IgD-negative memory B cell (primary cell): Measurements from ENCODE around the gene SCIN. TPM values are rescaled to one million over a fixed set of nuclear protein-coding genes. Genes with fewer than 3 reads are reported as not detected.

ENCODE experiments used
- H3K27ac Mint-ChIP-seq, 3 donors: one replicate each; pipeline ENCODE4 v1.8.0; 2020 to 2022; ENCODE audit warnings: mild to moderate bottlenecking in 3 of 3, mixed read lengths in 3 of 3, moderate library complexity in 1 of 3
- H3K27me3 Mint-ChIP-seq: one replicate; pipeline ENCODE4 v1.8.0; 2021; ENCODE audit warnings: mixed read lengths
- H3K36me3 Mint-ChIP-seq: one replicate; pipeline ENCODE4 v1.8.0; 2020; ENCODE audit warnings: mild to moderate bottlenecking, mixed read lengths
- H3K4me1 Mint-ChIP-seq, 3 donors: one replicate each; pipeline ENCODE4 v1.8.0; 2020 to 2022; ENCODE audit warnings: mixed read lengths in 3 of 3, mild to moderate bottlenecking in 1 of 3
- H3K4me3 Mint-ChIP-seq, 4 donors: one replicate each; pipeline ENCODE4 v1.8.0; 2020 to 2022; ENCODE audit warnings: mild to moderate bottlenecking in 4 of 4, mixed read lengths in 4 of 4, moderate library complexity in 3 of 4
- H3K9me3 Mint-ChIP-seq, 3 donors: one replicate each; pipeline ENCODE4 v1.8.0; 2020 to 2021; ENCODE audit warnings: mixed read lengths in 3 of 3, mild to moderate bottlenecking in 1 of 3
- polyA plus RNA-seq: library from polyadenylated mRNA; unstranded; fragments of 300-500 nt; fragmentation: Illumina TruSeq; gene quantifications from one replicate; pipeline ENCODE4 v1.2.3, GENCODE V29; 2021

SCIN gene
- polyA plus RNA-seq, 1 donor from 2014 or later, result 1.6 TPM

DNA sequence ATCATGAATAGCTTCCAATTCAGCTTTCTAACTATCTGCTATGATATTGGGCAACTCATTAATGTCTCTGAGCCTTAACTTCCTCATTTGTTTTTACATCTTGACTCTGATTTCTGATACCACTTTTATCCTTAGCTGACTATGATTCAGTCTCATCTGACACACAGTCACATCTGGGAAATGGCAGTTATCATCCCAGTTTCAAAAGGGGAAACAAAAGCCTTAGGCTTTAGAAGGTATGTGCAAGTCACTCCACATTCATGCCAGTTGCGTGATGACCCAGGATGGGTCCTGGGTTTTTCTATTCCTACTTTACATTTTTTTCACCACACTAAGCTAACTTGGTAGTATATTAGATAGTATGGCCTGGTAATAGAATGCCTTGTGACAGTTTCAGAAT, 12.7 kb downstream of the SCIN start:
- Mint-ChIP-seq H3K27ac (no peak overlapping the region), H3K4me3 (no peak overlapping the region), H3K4me1 (peaks cover 5 to 9% (median 7%) of the 10 kb centered on the region in 3 donors), H3K27me3 (peaks cover 9% of the 10 kb centered on the region), H3K9me3 (no peaks in the 10 kb centered on the region), H3K36me3 (no peaks in the 10 kb centered on the region)

DNA sequence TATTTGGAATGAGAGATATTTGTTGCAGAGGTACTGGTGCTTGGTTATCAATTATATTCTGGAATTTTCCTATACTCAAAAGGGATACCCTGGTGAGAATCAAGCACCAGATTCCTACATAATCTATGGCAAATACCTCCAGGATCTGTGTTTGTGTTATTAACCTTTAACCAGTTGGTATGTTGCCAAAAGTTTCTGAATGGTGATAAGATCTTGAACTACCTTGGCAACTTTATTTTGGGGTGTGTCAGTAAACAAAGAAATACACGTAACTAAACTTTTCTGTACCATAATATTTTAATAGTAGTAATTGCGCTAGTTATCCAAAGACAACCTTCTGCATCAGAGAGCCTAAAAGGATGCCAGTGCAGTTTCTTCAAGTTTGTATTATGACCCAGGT, 13.4 kb downstream of the SCIN start:
- Mint-ChIP-seq H3K36me3 (no peaks in the 10 kb centered on the region), H3K27ac (no peak overlapping the region), H3K27me3 (peaks cover 7% of the 10 kb centered on the region), H3K4me1 (peaks cover 5 to 9% (median 7%) of the 10 kb centered on the region in 3 donors), H3K4me3 (no peak overlapping the region), H3K9me3 (no peaks in the 10 kb centered on the region)

DNA sequence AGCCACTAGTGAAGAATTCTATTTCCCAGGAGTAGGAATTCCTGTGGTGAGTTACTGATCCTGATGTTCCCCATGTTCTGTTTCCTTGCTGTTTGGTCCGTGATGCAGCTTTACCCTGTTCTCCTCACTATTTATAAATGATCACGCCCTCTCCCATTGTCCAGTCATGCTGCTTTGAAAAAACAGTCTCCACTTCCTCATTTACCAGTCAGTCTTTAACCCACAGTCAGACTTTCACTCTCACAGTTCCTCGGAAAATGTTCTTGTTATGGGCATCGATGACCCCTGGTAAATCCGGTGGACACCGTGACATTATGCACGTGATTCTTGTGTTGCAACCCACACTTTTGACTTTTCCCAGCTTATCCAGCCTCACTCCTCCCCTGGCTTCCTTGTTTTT, 14.4 kb downstream of the SCIN start:
- Mint-ChIP-seq H3K4me1 (peaks cover 5 to 9% (median 7%) of the 10 kb centered on the region in 3 donors), H3K36me3 (no peaks in the 10 kb centered on the region), H3K9me3 (no peaks in the 10 kb centered on the region), H3K27me3 (peaks cover 5% of the 10 kb centered on the region), H3K4me3 (peak overlapping the region in 1 of 4 donors; percentile 19), H3K27ac (no peak overlapping the region)

DNA sequence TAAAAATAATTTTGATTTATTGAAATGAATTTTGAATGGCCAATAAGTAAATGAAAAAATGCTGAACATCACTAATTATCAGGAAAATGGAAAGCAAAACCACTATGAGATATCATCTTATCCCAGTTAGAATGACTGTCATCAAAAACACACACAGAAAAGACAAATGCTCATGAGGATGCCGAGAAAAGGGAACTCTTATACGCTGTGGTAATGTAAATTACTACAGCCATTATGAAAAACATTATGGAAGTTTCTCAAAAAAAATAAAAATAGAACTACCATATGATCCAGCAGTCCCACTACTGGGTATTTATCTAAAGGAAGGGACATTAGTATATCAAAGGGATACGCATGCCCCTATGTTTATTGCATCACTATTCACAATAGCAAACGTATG, 15.8 kb downstream of the SCIN start:
- H3K4me1 Mint-ChIP-seq, result peaks cover 5 to 9% (median 7%) of the 10 kb centered on the region in 3 donors
- peaks cover 5% of the 10 kb centered on the region for H3K27me3 Mint-ChIP-seq
- H3K27ac Mint-ChIP-seq, result no peak overlapping the region
- H3K36me3 Mint-ChIP-seq, result no peaks in the 10 kb centered on the region
- H3K9me3 Mint-ChIP-seq, result no peaks in the 10 kb centered on the region
- no peak overlapping the region for H3K4me3 Mint-ChIP-seq

DNA sequence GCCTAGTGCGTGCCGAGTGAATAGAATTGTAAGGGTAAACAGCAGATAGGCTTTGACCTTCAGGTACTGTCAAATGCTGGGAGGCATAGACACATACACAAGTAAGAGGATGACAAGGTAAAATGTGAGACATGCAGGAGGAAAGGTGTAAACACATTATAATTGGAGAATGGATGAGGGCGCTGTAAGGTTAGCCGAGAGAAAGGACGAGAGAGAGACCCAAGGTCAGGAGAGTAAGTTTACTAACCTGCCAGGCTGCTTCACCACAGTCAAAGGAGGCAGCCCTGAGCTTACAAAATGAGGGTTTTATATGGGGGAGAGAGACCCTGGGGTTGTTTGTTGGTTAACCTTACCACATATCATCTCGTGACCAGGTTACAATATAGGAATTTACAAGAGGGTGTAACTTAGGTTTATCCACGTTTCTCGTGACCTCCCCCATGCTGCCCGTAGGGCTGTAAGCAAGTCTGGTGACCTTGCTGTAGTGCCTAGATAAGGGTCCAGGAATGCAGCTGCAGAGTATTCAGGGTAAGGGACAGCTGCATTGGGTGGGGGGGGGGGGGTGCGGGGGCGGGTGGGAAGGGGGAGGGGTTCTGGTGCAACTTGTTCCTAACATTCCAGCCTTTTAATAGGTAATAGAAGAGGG, 17.9 kb downstream of the SCIN start:
- peaks cover 5 to 9% (median 7%) of the 10 kb centered on the region in 3 donors for H3K4me1 Mint-ChIP-seq
- peaks cover 5% of the 10 kb centered on the region for H3K27me3 Mint-ChIP-seq
- no peaks in the 10 kb centered on the region for H3K9me3 Mint-ChIP-seq
- H3K4me3 Mint-ChIP-seq, result no peak overlapping the region
- no peaks in the 10 kb centered on the region for H3K36me3 Mint-ChIP-seq
- no peak overlapping the region for H3K27ac Mint-ChIP-seq

DNA sequence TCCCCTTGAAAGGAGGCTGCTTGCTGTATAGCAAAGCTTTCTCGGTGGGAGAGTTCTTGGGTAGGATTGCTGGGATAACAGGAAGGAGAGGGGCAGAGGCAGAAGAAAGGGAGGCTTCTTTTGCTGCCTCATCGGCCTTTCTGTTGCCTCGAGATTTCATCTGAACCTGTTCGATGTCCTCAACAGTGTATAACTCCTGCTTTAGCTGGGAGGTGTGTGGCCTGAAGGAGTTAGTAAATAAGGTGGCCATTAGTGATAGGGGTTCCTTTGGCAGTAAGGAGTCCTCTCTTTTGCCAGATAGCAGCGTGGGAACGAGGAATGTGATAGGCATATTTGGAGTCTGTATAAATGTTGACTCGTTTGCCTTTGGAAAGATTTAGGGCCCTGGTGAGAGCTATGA, 20.0 kb downstream of the SCIN start:
- H3K27me3 Mint-ChIP-seq, result peaks cover 2% of the 10 kb centered on the region
- no peaks in the 10 kb centered on the region for H3K9me3 Mint-ChIP-seq
- no peak overlapping the region for H3K27ac Mint-ChIP-seq
- H3K36me3 Mint-ChIP-seq, result no peaks in the 10 kb centered on the region
- H3K4me3 Mint-ChIP-seq, result no peak overlapping the region
- H3K4me1 Mint-ChIP-seq, result peaks cover 0 to 2% (median under 1%) of the 10 kb centered on the region in 3 donors

DNA sequence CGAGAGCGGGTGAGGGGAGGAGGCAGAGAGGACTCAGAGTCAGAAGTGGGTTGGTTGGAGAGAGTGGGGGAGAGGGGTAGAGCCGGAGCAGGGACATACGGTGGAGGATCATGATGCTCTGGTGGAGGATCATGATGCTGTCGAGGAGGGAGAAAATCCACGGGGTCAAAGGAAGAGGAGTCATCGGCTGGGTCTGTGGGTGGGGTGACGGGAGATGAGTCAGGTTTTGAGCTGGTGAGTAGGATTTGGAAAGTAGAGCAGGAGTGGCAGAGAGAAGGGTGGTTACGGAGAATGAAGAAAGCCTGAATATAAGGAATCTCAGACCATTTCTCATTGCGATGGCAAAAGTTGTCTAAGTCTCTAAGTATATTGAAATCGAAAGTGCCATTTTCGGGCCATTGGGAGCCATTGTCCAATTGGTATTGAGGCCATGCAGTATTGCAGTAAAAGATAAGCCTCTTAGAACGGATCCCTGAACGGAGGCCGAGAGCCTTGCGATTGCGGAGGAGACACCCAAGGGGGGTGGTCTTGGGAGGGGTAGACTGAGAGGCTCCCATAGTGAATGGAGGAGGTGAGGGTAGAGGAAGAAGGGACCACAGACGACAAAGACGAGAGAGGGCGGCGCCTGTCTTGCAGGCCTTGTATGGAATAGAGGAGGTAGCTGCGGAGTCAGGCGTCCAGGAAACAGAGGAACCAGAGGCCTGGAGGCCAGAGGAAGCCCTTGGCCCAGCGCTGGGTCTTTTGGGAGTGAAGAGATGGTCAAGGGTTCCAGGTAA, 23.8 kb downstream of the SCIN start:
- Mint-ChIP-seq H3K27me3 (no peaks in the 10 kb centered on the region), H3K27ac (no peak overlapping the region), H3K4me1 (no peaks in the 10 kb centered on the region), H3K4me3 (no peak overlapping the region), H3K9me3 (no peaks in the 10 kb centered on the region), H3K36me3 (no peaks in the 10 kb centered on the region)

DNA sequence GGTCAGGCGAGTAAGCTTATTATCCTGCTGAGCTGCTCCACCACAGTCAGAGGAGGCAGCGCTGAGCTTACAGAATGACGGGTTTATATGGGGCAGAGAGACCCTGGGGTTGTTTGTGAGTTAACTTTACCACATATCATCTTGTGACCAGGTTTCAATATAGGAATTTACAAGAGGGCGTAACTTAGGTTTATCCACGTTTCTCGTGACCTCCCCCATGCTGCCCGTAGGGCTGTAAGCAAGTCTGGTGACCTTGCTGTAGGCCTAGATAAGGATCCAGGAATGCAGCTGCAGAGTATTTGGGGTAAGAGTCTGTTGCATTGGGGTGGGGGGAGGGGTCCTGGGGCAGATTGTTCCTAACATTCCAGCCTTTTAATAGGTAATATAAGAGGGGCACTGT, 24.6 kb downstream of the SCIN start:
- Mint-ChIP-seq H3K4me3 (no peak overlapping the region), H3K9me3 (peaks cover 0 to 5% (median 4%) of the 10 kb centered on the region in 3 donors), H3K27me3 (no peaks in the 10 kb centered on the region), H3K4me1 (no peaks in the 10 kb centered on the region), H3K36me3 (no peaks in the 10 kb centered on the region), H3K27ac (no peak overlapping the region)

DNA sequence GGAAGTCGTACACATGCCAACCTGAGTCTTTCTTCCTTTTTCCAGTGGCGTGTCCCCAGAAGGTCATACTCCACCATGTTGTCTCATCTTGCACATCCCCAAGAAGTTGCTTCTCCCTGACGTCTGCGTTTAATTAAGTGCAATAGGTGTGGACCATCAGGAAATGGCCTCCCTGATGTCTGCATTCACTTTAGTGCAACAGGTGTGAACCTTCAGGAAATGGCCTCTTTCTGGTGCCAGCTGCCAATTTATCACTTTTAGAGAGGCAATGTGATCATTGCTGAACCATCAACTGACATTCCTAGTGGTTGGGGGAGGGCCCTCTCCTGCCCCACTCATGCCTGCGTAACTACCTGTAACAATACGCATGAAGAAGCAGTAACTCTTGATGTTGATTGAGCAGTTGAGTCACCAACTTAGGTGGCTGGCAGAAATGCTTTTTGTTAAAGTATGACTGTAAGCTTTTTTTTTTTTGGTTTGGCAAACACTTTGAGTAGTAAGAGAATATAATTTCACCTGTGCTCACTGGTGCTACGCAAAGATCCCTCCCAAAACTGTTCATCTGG, 25.8 kb downstream of the SCIN start:
- no peaks in the 10 kb centered on the region for H3K36me3 Mint-ChIP-seq

DNA sequence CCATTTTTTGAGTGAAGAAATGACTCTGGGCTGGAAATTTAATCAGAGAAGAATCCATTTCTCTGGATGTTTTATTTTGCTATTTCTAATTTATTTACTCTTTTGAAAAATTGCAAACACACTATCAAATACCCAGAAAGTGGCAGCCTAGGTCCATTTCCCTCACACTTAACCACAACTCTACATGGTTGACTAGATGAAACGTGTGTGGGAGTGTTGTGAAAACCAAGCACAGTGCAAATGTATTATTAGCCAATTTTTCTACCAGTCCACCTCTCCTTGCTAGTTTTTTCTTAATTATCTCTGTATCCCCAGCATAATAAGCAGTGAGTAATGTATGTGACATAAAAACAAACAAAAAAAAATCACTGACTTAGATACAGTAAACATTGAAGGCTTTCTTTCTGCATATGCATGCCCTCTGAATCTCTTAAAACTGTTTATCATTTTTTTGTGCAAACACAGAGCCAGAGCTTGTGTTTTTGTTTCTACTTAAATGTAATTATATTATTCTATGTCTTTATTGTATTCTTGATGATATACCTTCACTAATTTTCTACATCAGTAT, 30.9 kb downstream of the SCIN start:
- H3K27ac Mint-ChIP-seq, result no peak overlapping the region

More for the DNA sequence above, 25.8 kb downstream of the SCIN start:
- Mint-ChIP-seq H3K27ac (no peak overlapping the region), H3K4me1 (no peaks in the 10 kb centered on the region), H3K4me3 (no peak overlapping the region), H3K9me3 (peaks cover 0 to 9% (median 6%) of the 10 kb centered on the region in 3 donors), H3K27me3 (no peaks in the 10 kb centered on the region)

DNA sequence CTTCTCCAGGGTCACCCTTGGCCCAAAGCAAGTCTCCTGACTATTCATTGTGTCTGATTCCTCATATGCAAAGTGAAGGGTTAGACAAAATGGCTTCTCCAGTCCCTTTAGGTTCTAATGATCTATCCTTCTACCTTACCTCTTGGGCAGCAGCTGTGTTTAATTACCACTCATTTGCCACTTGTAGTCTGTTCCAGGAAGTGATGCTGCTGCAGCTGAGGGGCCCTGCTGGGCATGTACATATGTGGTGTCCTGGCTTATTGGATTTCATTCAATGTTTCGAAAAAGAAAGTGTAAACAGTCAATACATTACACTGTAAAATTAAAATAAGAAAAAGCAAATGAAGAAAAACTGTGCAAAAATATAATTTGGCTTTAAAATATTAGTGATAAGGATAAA, 36.6 kb downstream of the SCIN start:
- Mint-ChIP-seq H3K4me1 (no peaks in the 10 kb centered on the region), H3K27ac (no peak overlapping the region), H3K27me3 (no peaks in the 10 kb centered on the region), H3K9me3 (peaks cover 2 to 5% (median 5%) of the 10 kb centered on the region in 3 donors), H3K4me3 (no peak overlapping the region), H3K36me3 (no peaks in the 10 kb centered on the region)

More for the DNA sequence above, 30.9 kb downstream of the SCIN start:
- Mint-ChIP-seq H3K27me3 (no peaks in the 10 kb centered on the region), H3K9me3 (peaks cover 5 to 21% (median 8%) of the 10 kb centered on the region in 3 donors), H3K4me1 (no peaks in the 10 kb centered on the region), H3K36me3 (peaks cover 1% of the 10 kb centered on the region), H3K4me3 (no peak overlapping the region)

DNA sequence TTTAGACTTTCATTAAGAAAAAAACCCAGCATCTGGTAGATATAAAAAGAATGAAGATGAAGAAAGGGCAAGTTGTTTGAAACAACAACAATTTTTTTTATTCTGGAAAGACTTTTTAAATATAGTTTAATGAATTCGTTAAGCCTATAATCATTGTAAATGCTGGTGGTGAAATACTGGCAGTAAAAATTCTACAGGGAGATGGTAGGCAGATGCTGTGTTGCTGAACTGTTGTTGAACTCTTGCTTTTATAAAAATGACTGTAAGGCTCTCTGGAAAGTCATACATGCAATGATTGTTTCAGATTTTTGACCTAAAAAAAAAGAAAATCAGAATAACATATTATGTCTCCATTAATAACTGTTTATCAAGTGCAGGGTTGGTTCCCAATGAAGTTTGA, 39.0 kb downstream of the SCIN start:
- peaks cover 2% of the 10 kb centered on the region for H3K27me3 Mint-ChIP-seq
- no peaks in the 10 kb centered on the region for H3K9me3 Mint-ChIP-seq
- H3K27ac Mint-ChIP-seq, result no peak overlapping the region
- no peaks in the 10 kb centered on the region for H3K4me1 Mint-ChIP-seq
- H3K36me3 Mint-ChIP-seq, result no peaks in the 10 kb centered on the region
- H3K4me3 Mint-ChIP-seq, result no peak overlapping the region

DNA sequence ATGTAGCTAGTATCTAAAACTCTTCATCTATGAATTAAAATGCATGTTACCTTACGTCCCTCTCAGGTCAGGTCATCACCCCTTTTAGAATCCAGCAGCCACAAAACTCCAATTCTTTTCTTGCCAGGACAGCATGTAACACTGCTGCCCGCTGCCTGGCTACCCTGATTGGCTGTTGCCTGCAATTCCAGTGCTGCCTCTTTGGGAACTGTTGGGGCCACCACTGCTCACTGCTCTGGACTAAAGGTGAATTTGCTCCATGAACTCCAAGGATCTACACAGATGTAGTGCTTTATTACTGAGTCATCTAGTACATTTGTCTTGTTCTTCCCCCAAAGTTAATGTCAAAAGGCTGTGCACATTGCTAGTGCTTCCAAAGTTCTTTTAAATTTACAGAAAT, 40.4 kb downstream of the SCIN start:
- Mint-ChIP-seq H3K4me1 (no peaks in the 10 kb centered on the region), H3K9me3 (no peaks in the 10 kb centered on the region), H3K36me3 (no peaks in the 10 kb centered on the region), H3K4me3 (no peak overlapping the region), H3K27me3 (peaks cover 2% of the 10 kb centered on the region), H3K27ac (no peak overlapping the region)

DNA sequence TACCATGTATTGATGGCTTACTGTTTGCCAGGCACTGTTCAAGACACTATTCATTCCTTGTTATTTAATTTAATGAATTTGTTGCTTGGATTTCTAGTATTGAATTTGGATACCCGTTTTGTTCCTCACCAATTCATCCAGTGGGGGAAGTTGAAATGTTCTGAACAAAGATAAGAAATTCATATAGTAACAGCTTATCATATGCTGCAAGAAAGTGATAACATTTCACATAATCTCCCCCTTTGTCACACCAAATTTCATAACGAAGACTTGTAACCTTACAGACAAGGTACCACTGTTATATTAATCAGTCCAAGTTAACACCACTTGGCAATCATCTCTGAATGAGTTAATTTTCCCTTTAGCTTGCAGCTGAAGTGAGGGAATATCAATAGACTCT, 42.1 kb downstream of the SCIN start:
- Mint-ChIP-seq H3K4me1 (no peaks in the 10 kb centered on the region), H3K27ac (no peak overlapping the region), H3K27me3 (peaks cover 2% of the 10 kb centered on the region), H3K36me3 (no peaks in the 10 kb centered on the region), H3K9me3 (no peaks in the 10 kb centered on the region), H3K4me3 (no peak overlapping the region)

DNA sequence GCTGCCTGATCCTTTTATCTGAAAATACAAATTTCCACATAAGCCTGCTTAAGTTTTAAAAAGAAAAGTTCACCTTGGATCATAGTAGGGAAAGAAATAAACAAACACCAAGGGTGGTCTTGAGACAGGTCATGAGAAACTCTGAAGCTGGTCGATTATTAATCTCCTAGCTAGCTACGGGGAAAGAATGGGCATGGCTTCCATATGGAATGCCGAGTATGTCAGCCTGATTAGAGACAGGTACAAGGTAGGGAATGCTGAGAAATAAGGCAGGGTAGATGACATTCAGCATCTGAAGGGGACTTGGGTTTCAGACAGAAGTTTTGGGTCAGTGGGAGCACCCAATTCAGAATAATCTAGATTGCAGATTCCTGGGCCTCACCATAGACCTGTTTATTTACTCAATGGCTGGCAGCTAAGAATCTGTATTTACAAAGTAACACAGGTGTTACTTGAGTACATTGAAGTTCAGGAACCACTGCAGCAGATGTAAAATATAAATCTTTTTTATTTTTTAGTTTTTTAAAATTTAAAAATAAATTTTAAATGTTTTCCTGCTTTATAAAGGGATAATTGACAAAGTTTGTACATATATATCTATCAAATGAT, 49.0 kb downstream of the SCIN start:
- Mint-ChIP-seq H3K27me3 (no peaks in the 10 kb centered on the region), H3K4me1 (no peaks in the 10 kb centered on the region), H3K27ac (no peak overlapping the region), H3K9me3 (no peaks in the 10 kb centered on the region), H3K36me3 (no peaks in the 10 kb centered on the region), H3K4me3 (no peak overlapping the region)
